Fibroblast of villous mesenchyme (primary cell): ENCODE results near the gene ARL5A. TPM values are rescaled to one million over a fixed set of nuclear protein-coding genes. Genes with fewer than 3 reads are reported as not detected.
"Not testable (repeated sequence)": the region's sequence is repeated elsewhere in the genome, so short reads cannot be mapped to it uniquely, and the experiment has no call there.

ENCODE experiments used
- DNase-seq: peaks from one replicate; pipeline ENCODE4 v3.0.0-alpha.2; 2010; ENCODE audit warnings: low read depth
- H3K4me3 ChIP-seq: 2 replicates; pipeline ENCODE4 v1.5.1; 2011; ENCODE audit warnings: low read depth, mild to moderate bottlenecking, low read length
- total RNA-seq: library from RNA; depleted of rRNA; stranded (reverse); fragments of >200 nt; gene quantifications from 2 replicates; pipeline ENCODE4 v1.2.3, GENCODE V29; 2012
- TF ChIP-seq, protein P1 (sequence below): IDR thresholded peaks from 2 replicates; pipeline ENCODE4 v1.5.1; 2012; ENCODE audit warnings: low read depth, mild to moderate bottlenecking, low read length; ENCODE audit not compliant: insufficient read depth

The ARL5A gene
- total RNA-seq, 1 donor, result 59.6 TPM

DNA sequence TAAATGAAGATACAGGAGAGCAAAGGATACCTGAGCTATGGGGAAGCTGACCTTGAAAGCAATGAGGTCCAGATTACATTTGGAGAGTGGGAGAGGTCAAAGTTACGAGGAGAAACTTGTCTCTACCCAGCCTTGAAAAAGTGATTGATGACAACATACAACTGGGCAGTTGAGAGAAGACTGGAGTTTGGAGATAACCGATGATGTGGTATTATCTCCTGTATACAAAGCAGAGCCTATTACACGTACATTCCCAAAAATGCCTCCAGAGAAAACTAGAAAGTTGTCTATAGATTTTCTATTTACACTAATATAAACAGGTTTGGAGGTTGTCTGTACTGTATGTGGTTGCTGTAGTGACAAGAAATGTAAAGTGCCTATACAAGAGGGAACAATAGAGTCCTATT is 28.3 kb downstream of the ARL5A start:
- TF ChIP-seq, protein P1, sequence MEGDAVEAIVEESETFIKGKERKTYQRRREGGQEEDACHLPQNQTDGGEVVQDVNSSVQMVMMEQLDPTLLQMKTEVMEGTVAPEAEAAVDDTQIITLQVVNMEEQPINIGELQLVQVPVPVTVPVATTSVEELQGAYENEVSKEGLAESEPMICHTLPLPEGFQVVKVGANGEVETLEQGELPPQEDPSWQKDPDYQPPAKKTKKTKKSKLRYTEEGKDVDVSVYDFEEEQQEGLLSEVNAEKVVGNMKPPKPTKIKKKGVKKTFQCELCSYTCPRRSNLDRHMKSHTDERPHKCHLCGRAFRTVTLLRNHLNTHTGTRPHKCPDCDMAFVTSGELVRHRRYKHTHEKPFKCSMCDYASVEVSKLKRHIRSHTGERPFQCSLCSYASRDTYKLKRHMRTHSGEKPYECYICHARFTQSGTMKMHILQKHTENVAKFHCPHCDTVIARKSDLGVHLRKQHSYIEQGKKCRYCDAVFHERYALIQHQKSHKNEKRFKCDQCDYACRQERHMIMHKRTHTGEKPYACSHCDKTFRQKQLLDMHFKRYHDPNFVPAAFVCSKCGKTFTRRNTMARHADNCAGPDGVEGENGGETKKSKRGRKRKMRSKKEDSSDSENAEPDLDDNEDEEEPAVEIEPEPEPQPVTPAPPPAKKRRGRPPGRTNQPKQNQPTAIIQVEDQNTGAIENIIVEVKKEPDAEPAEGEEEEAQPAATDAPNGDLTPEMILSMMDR, result no peak
- no peak for DNase-seq

GRCh38 chr2:151796774-151797173 is 31.4 kb downstream of the ARL5A start:
- TF ChIP-seq, protein P1, result no peak
- H3K4me3 ChIP-seq, result no peak overlapping the region
- DNase-seq, result no peak

More for the DNA sequence above, 28.3 kb downstream of the ARL5A start:
- H3K4me3 ChIP-seq, result no peak overlapping the region

DNA sequence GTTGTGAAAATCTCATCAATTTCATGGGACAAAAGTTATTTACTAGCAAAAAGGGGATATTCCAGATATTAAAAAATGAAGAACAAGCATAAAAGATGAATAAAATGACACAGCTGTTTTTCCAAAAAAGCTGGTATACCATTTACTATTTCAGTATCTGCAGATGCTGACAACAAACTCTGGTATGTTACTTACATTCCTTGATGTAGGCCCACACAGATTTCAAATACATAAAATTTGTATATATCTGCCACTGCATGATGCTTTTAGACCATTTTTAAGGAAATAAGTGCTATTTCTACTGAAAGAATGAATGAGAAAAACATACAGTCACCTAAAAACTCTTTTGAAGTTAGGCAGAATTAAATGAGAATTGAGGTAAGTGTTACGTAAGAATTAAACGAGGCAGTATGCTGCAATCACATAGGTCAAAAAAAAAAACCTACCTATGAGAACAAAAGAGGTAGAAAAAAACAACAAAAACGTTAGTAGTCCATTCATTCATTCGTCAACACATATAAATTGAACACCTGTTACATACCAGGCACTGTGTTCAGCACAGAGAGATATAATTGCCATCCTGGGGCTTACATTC is 32.5 kb downstream of the ARL5A start:
- H3K4me3 ChIP-seq, result no peak overlapping the region
- no peak for DNase-seq

DNA sequence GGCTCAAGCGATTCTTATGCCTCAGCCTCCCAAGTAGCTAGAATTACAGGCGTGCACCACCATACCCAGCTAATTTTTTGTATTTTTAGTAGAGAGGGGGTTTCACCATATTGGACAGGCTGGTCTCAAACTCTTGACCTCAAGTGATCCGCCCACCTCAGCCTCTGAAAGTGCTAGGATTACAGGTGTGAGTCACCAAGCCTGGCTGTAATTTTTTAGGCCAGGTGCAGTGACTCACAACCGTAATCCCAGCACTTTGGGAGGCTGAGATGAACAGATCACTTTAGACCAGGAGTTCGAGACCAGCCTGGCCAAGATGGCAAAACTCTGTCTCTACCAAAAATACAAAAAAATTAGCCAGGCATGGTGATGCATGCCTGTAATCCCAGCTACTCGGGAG is 33.8 kb downstream of the ARL5A start:
- not testable (repeated sequence) for DNase-seq, H3K4me3 ChIP-seq

More for the DNA sequence above, 32.5 kb downstream of the ARL5A start:
- TF ChIP-seq, protein P1, result no peak

- H3K4me3 ChIP-seq, result no peak overlapping the region
- TF ChIP-seq, protein P1, result no peak
- no peak for DNase-seq
Observed at GRCh38 chr2:151793123-151793522, 35.1 kb downstream of the ARL5A start.

DNA sequence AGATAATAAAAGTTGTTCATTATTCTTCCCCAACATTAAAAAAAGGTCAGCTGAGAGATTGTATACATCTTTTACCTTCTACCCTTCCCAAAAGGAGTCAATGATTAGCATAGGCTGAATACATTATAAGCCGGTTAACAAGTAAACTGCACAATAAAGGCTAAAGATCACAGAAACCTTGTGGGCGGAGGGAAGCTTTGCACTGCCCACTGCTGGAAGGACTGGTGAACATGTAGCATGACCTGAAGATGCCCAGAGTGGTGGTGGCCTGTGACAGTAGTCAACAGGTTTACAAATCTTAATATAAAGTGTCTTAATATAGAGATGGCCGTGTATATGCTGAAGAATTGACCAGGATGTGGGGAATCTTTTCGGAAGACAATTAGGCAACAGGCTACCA is 35.6 kb downstream of the ARL5A start:
- H3K4me3 ChIP-seq, result no peak overlapping the region
- DNase-seq, result no peak
- TF ChIP-seq, protein P1, result peak; percentile 4

DNA sequence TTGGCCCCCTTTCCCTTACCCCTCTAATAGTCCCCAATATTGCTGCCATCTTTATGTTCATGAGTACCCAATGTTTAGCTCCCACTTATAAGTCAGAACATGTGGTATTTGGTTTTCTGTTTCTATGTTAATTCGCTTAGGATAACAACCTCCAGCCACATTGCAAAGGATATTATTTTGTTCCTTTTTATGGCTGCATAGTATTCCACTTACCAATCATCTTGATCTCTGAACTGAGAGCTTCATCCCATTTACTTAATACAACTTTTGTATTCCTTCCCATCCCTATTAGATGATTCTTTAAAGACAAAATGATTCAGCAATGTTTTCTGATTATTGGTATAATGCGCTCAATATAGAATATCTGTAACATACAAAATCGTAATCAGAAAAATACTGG is 36.7 kb downstream of the ARL5A start:
- TF ChIP-seq, protein P1, result no peak
- H3K4me3 ChIP-seq, result no peak overlapping the region
- no peak for DNase-seq
